Measurements from ENCODE around the gene DCAF8L2. TPM values are rescaled to one million over a fixed set of nuclear protein-coding genes. Genes with fewer than 3 reads are reported as not detected.
"Not testable (repeated sequence)": the region's sequence is repeated elsewhere in the genome, so short reads cannot be mapped to it uniquely, and the experiment has no call there.

DCAF8L2 gene
- total RNA-seq, 4 donors from 2014 or later, result not detected

GRCh38 chrX:27694667-27695066 is 104.5 kb downstream of the DCAF8L2 start:
- no peak for TF ChIP-seq CTCF (IDR thresholded peaks at IDR 0.05)
- no peak for ATAC-seq (ENCODE audit: low FRiP score)
- DNase-seq (ENCODE audit: low spot score), result no peak

- ATAC-seq (ENCODE audit: low FRiP score) (no peak), DNase-seq (ENCODE audit: low spot score) (no peak)
- TF ChIP-seq CTCF (IDR thresholded peaks at IDR 0.05), result no peak
Observed at GRCh38 chrX:27706526-27706925, 116.4 kb downstream of the DCAF8L2 start.

- ATAC-seq (ENCODE audit: low FRiP score) (no peak), DNase-seq (ENCODE audit: low spot score) (no peak)
- no peak for TF ChIP-seq CTCF (IDR thresholded peaks at IDR 0.05)
Observed at GRCh38 chrX:27715610-27716009, 125.5 kb downstream of the DCAF8L2 start.

- ATAC-seq (ENCODE audit: low FRiP score), result no peak
- no peak for TF ChIP-seq CTCF (IDR thresholded peaks at IDR 0.05)
- DNase-seq (ENCODE audit: low spot score), result no peak
Observed at GRCh38 chrX:27728291-27728690, 138.1 kb downstream of the DCAF8L2 start.

GRCh38 chrX:27731962-27732361 is 141.8 kb downstream of the DCAF8L2 start:
- DNase-seq (ENCODE audit: low spot score) (no peak), ATAC-seq (ENCODE audit: low FRiP score) (no peak)
- TF ChIP-seq CTCF (IDR thresholded peaks at IDR 0.05), result no peak

GRCh38 chrX:27735914-27736313 is 145.8 kb downstream of the DCAF8L2 start:
- TF ChIP-seq CTCF (IDR thresholded peaks at IDR 0.05), result no peak
- no peak for ATAC-seq (ENCODE audit: low FRiP score)
- DNase-seq (ENCODE audit: low spot score), result no peak

GRCh38 chrX:27740933-27741332 is 150.8 kb downstream of the DCAF8L2 start:
- ATAC-seq (ENCODE audit: low FRiP score) (no peak), DNase-seq (ENCODE audit: low spot score) (no peak)
- no peak for TF ChIP-seq CTCF (IDR thresholded peaks at IDR 0.05)

- not testable (repeated sequence) for DNase-seq (ENCODE audit: low spot score); ATAC-seq (ENCODE audit: low FRiP score)
Observed at GRCh38 chrX:27743521-27743920, 153.4 kb downstream of the DCAF8L2 start.
